HAP-1 (cell line): Measurements from ENCODE around the gene NACAD.

Experiments used
- DNase-seq, 2 experiments: peaks; one replicate each; pipeline ENCODE4 v3.0.0-alpha.2; 2016 to 2020; ENCODE audit warnings: low spot score in 2 of 2
- H3K27me3 ChIP-seq: fragments of 250-450 bp; sonication (Bioruptor Pico); 2 replicates; pipeline ENCODE4 v1.5.1; 2020; ENCODE audit warnings: low read depth, mild to moderate bottlenecking, moderate library complexity
- H3K36me3 ChIP-seq: fragments of 250-450 bp; sonication (Bioruptor Pico); replicated peaks from 2 replicates; pipeline ENCODE4 v1.5.1; 2020; ENCODE audit warnings: mild to moderate bottlenecking
- H3K4me1 ChIP-seq: fragments of 250-450 bp; sonication (Bioruptor Pico); 2 replicates; pipeline ENCODE4 v1.5.1; 2020; ENCODE audit warnings: mild to moderate bottlenecking
- H3K4me3 ChIP-seq: fragments of 250-450 bp; sonication (Bioruptor Pico); 2 replicates; pipeline ENCODE4 v1.5.1; 2020; ENCODE audit warnings: mild to moderate bottlenecking, moderate library complexity
- H3K9me3 ChIP-seq: fragments of 250-450 bp; sonication (Bioruptor Pico); 2 replicates; pipeline ENCODE4 v1.5.1; 2020; ENCODE audit warnings: mild to moderate bottlenecking, moderate library complexity
- in situ Hi-C: fragments of 300-500 bp; cut with MboI; formaldehyde crosslinking; loops from 3 replicates; pipeline ENCODE4 v1.14.3; 2020; ENCODE audit warnings: low sequenced_read_pairs, inconsistent platforms, mixed read lengths

The NACAD gene

DNA sequence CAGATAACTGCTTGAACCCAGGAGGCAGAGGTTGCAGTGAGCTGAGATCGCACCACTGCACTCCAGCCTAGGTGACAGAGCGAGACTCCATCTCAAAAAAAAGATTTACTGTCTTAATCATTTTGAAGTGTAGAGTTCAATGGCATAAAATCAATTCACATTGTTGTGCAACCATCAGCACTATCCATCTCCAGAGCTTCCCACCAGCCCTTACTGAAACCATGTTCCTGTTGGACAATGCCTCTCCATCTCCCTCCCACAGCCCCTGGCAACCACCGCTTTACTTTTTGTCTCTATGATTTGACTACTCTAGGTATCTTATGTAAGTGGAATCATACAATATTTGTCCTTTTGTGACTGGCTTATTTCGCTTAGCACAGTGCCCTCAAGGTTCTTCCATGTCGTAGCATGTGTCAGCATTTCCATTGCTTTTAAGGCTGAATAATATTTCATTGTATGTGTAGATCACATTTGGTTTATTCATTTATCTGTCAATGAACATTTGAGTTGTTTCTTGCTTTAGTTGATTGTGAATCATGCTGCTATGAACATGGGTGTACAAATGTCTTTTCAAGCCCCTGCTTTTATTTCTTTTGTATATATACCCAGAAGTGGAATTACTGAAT is 33.1 kb downstream of the NACAD start:
- Histone ChIP-seq H3K4me3 (no peak overlapping the region), H3K27me3 (no peaks in the 10 kb centered on the region), H3K4me1 (no peaks in the 10 kb centered on the region), H3K9me3 (no peaks in the 10 kb centered on the region), H3K36me3 (no peaks in the 10 kb centered on the region)
- DNase-seq, result no peak
- in situ Hi-C loops, result no loop called here

- H3K36me3 ChIP-seq, result no peaks in the 10 kb centered on the region
- no peak overlapping the region for H3K4me3 ChIP-seq
- in situ Hi-C loops, result no loop called here
- no peaks in the 10 kb centered on the region for H3K9me3 ChIP-seq
- no peaks in the 10 kb centered on the region for H3K27me3 ChIP-seq
- DNase-seq, result no peak
- no peaks in the 10 kb centered on the region for H3K4me1 ChIP-seq
Measured at GRCh38 chr7:45055016-45055415, 33.8 kb downstream of the NACAD start.

GRCh38 chr7:45054442-45054841 is 34.3 kb downstream of the NACAD start:
- Histone ChIP-seq H3K9me3 (no peaks in the 10 kb centered on the region), H3K4me1 (no peaks in the 10 kb centered on the region), H3K36me3 (no peaks in the 10 kb centered on the region), H3K27me3 (no peaks in the 10 kb centered on the region), H3K4me3 (no peak overlapping the region)
- DNase-seq, result no peak
- in situ Hi-C loops, result no loop called here

GRCh38 chr7:45053941-45054340 is 34.8 kb downstream of the NACAD start:
- H3K4me3 ChIP-seq, result no peak overlapping the region
- in situ Hi-C loops, result no loop called here

GRCh38 chr7:45053401-45053800 is 35.4 kb downstream of the NACAD start:
- in situ Hi-C loops, result no loop called here
- no peaks in the 10 kb centered on the region for H3K36me3 ChIP-seq

More at GRCh38 chr7:45053941-45054340, 34.8 kb downstream of the NACAD start:
- Histone ChIP-seq H3K27me3 (no peaks in the 10 kb centered on the region), H3K4me1 (no peaks in the 10 kb centered on the region), H3K36me3 (no peaks in the 10 kb centered on the region), H3K9me3 (no peaks in the 10 kb centered on the region)
- DNase-seq, result no peak

GRCh38 chr7:45052011-45052410 is 36.8 kb downstream of the NACAD start:
- Histone ChIP-seq H3K4me1 (no peaks in the 10 kb centered on the region), H3K4me3 (no peak overlapping the region), H3K36me3 (no peaks in the 10 kb centered on the region), H3K9me3 (no peaks in the 10 kb centered on the region), H3K27me3 (no peaks in the 10 kb centered on the region)
- in situ Hi-C loops, result no loop called here
- DNase-seq, result no peak

More at GRCh38 chr7:45053401-45053800, 35.4 kb downstream of the NACAD start:
- H3K27me3 ChIP-seq, result no peaks in the 10 kb centered on the region
- no peaks in the 10 kb centered on the region for H3K9me3 ChIP-seq
- no peak for DNase-seq
- H3K4me1 ChIP-seq, result no peaks in the 10 kb centered on the region
- no peak overlapping the region for H3K4me3 ChIP-seq

GRCh38 chr7:45050198-45050597 is 38.6 kb downstream of the NACAD start:
- H3K27me3 ChIP-seq, result no peaks in the 10 kb centered on the region
- H3K9me3 ChIP-seq, result no peaks in the 10 kb centered on the region
- in situ Hi-C loops, result no loop called here
- H3K36me3 ChIP-seq, result no peaks in the 10 kb centered on the region
- H3K4me3 ChIP-seq, result no peak overlapping the region
- no peaks in the 10 kb centered on the region for H3K4me1 ChIP-seq
- DNase-seq, result no peak

- no peak for DNase-seq
- in situ Hi-C loops, result no loop called here
Measured at GRCh38 chr7:45048748-45049147, 40.0 kb downstream of the NACAD start.

GRCh38 chr7:45044338-45044737 is 44.4 kb downstream of the NACAD start:
- H3K4me1 ChIP-seq, result no peaks in the 10 kb centered on the region
- in situ Hi-C loops, result no loop called here
- no peaks in the 10 kb centered on the region; the same call in 1 of the 2 replicates for H3K36me3 ChIP-seq
- no peaks in the 10 kb centered on the region for H3K9me3 ChIP-seq
- H3K4me3 ChIP-seq, result no peak overlapping the region
- DNase-seq, result no peak
- H3K27me3 ChIP-seq, result no peaks in the 10 kb centered on the region

More at GRCh38 chr7:45048748-45049147, 40.0 kb downstream of the NACAD start:
- Histone ChIP-seq H3K4me1 (no peaks in the 10 kb centered on the region), H3K36me3 (no peaks in the 10 kb centered on the region), H3K9me3 (no peaks in the 10 kb centered on the region), H3K4me3 (no peak overlapping the region), H3K27me3 (no peaks in the 10 kb centered on the region)

- in situ Hi-C loops, result no loop called here
- Histone ChIP-seq H3K4me1 (no peaks in the 10 kb centered on the region), H3K27me3 (no peaks in the 10 kb centered on the region), H3K9me3 (no peaks in the 10 kb centered on the region), H3K4me3 (no peak overlapping the region), H3K36me3 (no peaks in the 10 kb centered on the region; the same call in 1 of the 2 replicates)
- DNase-seq, result no peak
Measured at GRCh38 chr7:45039106-45039505, 49.7 kb downstream of the NACAD start.

GRCh38 chr7:45037876-45038275 is 50.9 kb downstream of the NACAD start:
- H3K36me3 ChIP-seq, result no peaks in the 10 kb centered on the region; the same call in 1 of the 2 replicates
- no peaks in the 10 kb centered on the region for H3K27me3 ChIP-seq
- H3K9me3 ChIP-seq, result no peaks in the 10 kb centered on the region
- no peak overlapping the region for H3K4me3 ChIP-seq
- DNase-seq, result no peak
- H3K4me1 ChIP-seq, result peaks cover 3% of the 10 kb centered on the region; the same call in 1 of the 2 replicates
- in situ Hi-C loops, result no loop called here

DNA sequence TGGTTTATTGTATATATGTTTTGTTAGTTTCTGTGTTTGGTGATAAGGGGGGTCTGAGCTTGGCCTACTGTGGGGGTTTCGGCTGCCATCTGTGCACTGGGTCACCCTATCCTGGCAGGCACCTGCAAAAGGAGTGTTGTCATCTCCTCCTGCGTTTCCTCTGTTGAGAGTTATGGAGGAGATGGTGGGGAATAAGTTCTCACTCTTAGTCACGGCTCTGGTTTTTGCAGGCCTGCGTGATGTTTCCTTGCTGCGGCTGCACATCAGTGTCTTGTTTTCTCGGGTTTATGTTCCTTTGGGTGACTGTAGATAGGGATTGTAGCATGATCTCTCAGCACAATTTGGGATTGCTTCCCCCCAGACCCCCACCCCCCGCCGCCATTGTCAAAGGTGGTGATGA is 52.0 kb downstream of the NACAD start:
- no peaks in the 10 kb centered on the region; the same call in 1 of the 2 replicates for H3K36me3 ChIP-seq
- H3K4me3 ChIP-seq, result no peak overlapping the region
- H3K9me3 ChIP-seq, result no peaks in the 10 kb centered on the region
- peaks cover 3% of the 10 kb centered on the region; the same call in 1 of the 2 replicates for H3K4me1 ChIP-seq
- in situ Hi-C loops, result no loop called here
- no peaks in the 10 kb centered on the region for H3K27me3 ChIP-seq
- no peak for DNase-seq

DNA sequence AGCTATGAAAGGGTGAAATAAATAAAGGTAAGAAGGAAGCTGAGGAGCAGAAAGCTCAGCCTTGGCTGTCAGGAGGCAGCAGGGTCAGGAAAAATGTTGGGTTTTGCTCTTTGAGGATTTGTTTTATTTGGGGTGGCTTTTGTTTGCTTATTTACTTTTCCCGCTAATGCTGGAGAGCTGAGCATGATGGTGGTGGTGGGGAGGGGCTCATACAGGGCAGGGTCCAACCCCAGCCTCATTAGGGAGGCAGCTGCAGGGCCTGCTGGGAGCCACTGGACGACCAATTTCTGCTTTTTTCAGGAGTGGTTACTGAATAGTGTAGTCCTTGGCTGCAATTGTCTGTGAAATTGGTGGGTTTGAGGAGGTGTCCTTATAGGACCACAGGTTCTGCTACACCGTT is 52.5 kb downstream of the NACAD start:
- peaks cover 3% of the 10 kb centered on the region; the same call in 1 of the 2 replicates for H3K4me1 ChIP-seq
- no peak for DNase-seq
- in situ Hi-C loops, result no loop called here
- H3K9me3 ChIP-seq, result no peaks in the 10 kb centered on the region
- no peaks in the 10 kb centered on the region for H3K27me3 ChIP-seq
- no peak overlapping the region for H3K4me3 ChIP-seq
- H3K36me3 ChIP-seq, result no peaks in the 10 kb centered on the region; the same call in 1 of the 2 replicates

DNA sequence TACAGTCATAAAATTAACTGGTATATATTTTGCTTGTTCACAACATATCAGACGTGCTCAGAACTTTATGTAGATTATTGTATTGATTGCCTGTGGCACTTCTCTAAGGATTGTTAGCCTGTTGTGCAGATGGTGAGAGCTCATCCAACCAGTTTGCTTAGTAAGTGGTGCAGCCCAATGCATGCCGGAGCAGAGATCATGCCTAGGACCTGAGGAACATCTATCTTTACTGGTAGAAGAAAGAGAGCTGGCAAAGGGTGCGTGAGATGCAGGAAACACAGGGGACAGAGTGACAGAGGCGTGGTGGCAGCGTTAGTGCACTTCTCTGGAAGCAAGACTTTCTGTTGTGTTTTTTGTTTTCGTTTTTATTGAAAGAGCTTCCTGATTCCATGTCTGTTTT is 52.9 kb downstream of the NACAD start:
- H3K9me3 ChIP-seq, result no peaks in the 10 kb centered on the region
- in situ Hi-C loops, result no loop called here
- no peak overlapping the region for H3K4me3 ChIP-seq
- H3K4me1 ChIP-seq, result peaks cover 3% of the 10 kb centered on the region; the same call in 1 of the 2 replicates
- no peaks in the 10 kb centered on the region; the same call in 1 of the 2 replicates for H3K36me3 ChIP-seq
- H3K27me3 ChIP-seq, result no peaks in the 10 kb centered on the region
- no peak for DNase-seq

- Histone ChIP-seq H3K27me3 (no peaks in the 10 kb centered on the region), H3K4me1 (peaks cover 3% of the 10 kb centered on the region; the same call in 1 of the 2 replicates), H3K9me3 (no peaks in the 10 kb centered on the region), H3K4me3 (no peak overlapping the region), H3K36me3 (no peaks in the 10 kb centered on the region; the same call in 1 of the 2 replicates)
- DNase-seq, result no peak
- in situ Hi-C loops, result no loop called here
Measured at GRCh38 chr7:45035371-45035770, 53.4 kb downstream of the NACAD start.
